ENCODE data around the gene FAAP20.

DNA sequence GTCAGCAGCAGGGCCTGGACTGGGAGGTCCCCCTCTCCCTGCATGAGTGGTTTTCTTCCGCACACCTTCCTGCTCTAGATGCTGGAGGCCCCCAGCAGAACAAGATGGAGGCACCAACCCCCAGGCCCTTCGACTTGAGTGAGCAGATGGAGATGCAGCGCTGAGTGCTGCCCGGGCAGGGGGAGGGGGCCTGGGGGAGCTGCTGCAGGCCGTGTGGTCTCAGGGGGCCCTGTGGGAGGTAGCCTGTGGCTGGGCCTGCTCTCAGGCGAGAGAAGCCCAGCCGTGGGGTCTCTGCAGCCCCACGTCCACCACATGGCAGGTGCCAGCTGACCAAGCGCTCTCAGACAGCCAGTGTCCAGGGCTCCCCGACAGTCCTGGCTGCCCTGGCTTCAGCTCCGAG lies 1.2 kb upstream of the FAAP20 start:
- TF ChIP-seq, protein P1, sequence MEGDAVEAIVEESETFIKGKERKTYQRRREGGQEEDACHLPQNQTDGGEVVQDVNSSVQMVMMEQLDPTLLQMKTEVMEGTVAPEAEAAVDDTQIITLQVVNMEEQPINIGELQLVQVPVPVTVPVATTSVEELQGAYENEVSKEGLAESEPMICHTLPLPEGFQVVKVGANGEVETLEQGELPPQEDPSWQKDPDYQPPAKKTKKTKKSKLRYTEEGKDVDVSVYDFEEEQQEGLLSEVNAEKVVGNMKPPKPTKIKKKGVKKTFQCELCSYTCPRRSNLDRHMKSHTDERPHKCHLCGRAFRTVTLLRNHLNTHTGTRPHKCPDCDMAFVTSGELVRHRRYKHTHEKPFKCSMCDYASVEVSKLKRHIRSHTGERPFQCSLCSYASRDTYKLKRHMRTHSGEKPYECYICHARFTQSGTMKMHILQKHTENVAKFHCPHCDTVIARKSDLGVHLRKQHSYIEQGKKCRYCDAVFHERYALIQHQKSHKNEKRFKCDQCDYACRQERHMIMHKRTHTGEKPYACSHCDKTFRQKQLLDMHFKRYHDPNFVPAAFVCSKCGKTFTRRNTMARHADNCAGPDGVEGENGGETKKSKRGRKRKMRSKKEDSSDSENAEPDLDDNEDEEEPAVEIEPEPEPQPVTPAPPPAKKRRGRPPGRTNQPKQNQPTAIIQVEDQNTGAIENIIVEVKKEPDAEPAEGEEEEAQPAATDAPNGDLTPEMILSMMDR (IDR thresholded peaks at IDR 0.05; ENCODE audit: low read length): no peak
- no peak for TF ChIP-seq EZH2 (IDR thresholded peaks at IDR 0.05; ENCODE audit: borderline replicate concordance, low read length)

All from OCI-LY1 (cell line).